Ishikawa (cell line): ENCODE measurements around the gene FMNL2.

Experiments used
- CEBPB ChIP-seq: IDR thresholded peaks from 2 replicates; pipeline ENCODE4 v1.6.1; 2012
- CREB1 ChIP-seq: IDR thresholded peaks from 2 replicates; pipeline ENCODE4 v1.6.1; 2012; ENCODE audit warnings: low read depth
- EGR1 ChIP-seq: IDR thresholded peaks from 2 replicates; pipeline ENCODE4 v1.6.1; 2012
- EP300 ChIP-seq: IDR thresholded peaks from 2 replicates; pipeline ENCODE4 v1.6.1; 2012; ENCODE audit warnings: borderline replicate concordance
- FOXM1 ChIP-seq: IDR thresholded peaks from 2 replicates; pipeline ENCODE4 v1.6.1; 2012; ENCODE audit warnings: low read depth, borderline replicate concordance
- MAX ChIP-seq: IDR thresholded peaks from 2 replicates; pipeline ENCODE4 v1.6.1; 2012
- NFIC ChIP-seq: IDR thresholded peaks from 2 replicates; pipeline ENCODE4 v1.6.1; 2012
- RAD21 ChIP-seq: IDR thresholded peaks from 2 replicates; pipeline ENCODE4 v1.6.1; 2012; ENCODE audit warnings: low read depth
- REST ChIP-seq: IDR thresholded peaks from 2 replicates; pipeline ENCODE4 v1.6.1; 2012; ENCODE audit warnings: low read depth, mild to moderate bottlenecking
- TAF1 ChIP-seq: IDR thresholded peaks from 2 replicates; pipeline ENCODE4 v1.6.1; 2012; ENCODE audit warnings: low read depth, mild to moderate bottlenecking
- TCF12 ChIP-seq: IDR thresholded peaks from 2 replicates; pipeline ENCODE4 v1.6.1; 2012; ENCODE audit warnings: low read depth
- TEAD4 ChIP-seq: IDR thresholded peaks from 2 replicates; pipeline ENCODE4 v1.6.1; 2012
- USF1 ChIP-seq: IDR thresholded peaks from 2 replicates; pipeline ENCODE4 v1.6.1; 2012
- YY1 ChIP-seq: IDR thresholded peaks from 2 replicates; pipeline ENCODE4 v1.6.1; 2012; ENCODE audit warnings: low read depth
- ZBTB7A ChIP-seq: IDR thresholded peaks from 2 replicates; pipeline ENCODE4 v1.6.1; 2012; ENCODE audit warnings: low read depth

Gene FMNL2

GRCh38 chr2:152571048-152571766, 236.2 kb downstream of the FMNL2 start:
- TF ChIP-seq USF1 (no peak), MAX (no peak), RAD21 (no peak), NFIC (no peak), CEBPB (no peak), EGR1 (no peak), YY1 (no peak), FOXM1 (no peak), REST (no peak), TCF12 (no peak), ZBTB7A (no peak), TEAD4 (no peak), CREB1 (no peak)

- TF ChIP-seq ZBTB7A (no peak), TEAD4 (no peak), USF1 (no peak), YY1 (no peak), RAD21 (no peak), REST (no peak), EP300 (no peak), MAX (no peak), EGR1 (no peak), TAF1 (no peak), TCF12 (no peak), FOXM1 (no peak), NFIC (no peak), CREB1 (no peak), CEBPB (no peak)
Observed at GRCh38 chr2:152572031-152572430, 237.1 kb downstream of the FMNL2 start.

GRCh38 chr2:152573168-152573567, 238.2 kb downstream of the FMNL2 start:
- TF ChIP-seq EGR1 = no peak
- no peak for TF ChIP-seq EP300
- TF ChIP-seq TEAD4 = no peak
- TF ChIP-seq USF1 = no peak
- no peak for TF ChIP-seq ZBTB7A
- TF ChIP-seq NFIC = no peak
- TF ChIP-seq CEBPB = no peak
- TF ChIP-seq FOXM1 = no peak
- TF ChIP-seq YY1 = no peak
- no peak for TF ChIP-seq CREB1
- TF ChIP-seq RAD21 = no peak
- no peak for TF ChIP-seq REST
- no peak for TF ChIP-seq MAX
- no peak for TF ChIP-seq TAF1
- no peak for TF ChIP-seq TCF12

GRCh38 chr2:152577579-152577978, 242.6 kb downstream of the FMNL2 start:
- TF ChIP-seq NFIC = no peak
